Suprapubic skin (tissue), 4 donors: ENCODE data around the gene HIBADH. TPM values are rescaled to one million over a fixed set of nuclear protein-coding genes. Genes with fewer than 3 reads are reported as not detected.

Experiments used
- DNase-seq, 2 donors: peaks; one replicate each; pipeline ENCODE4 v3.0.0-alpha.2; 2019; ENCODE audit warnings: low spot score in 2 of 2
- H3K27ac ChIP-seq: fragments of 200-600 bp; sonication (generic); one replicate; pipeline ENCODE4 v1.5.1; 2019
- H3K27me3 ChIP-seq: fragments of 200-600 bp; sonication (generic); one replicate; pipeline ENCODE4 v1.5.1; 2019
- H3K36me3 ChIP-seq: fragments of 200-600 bp; sonication (generic); one replicate; pipeline ENCODE4 v1.5.1; 2019
- H3K4me1 ChIP-seq: fragments of 200-600 bp; sonication (generic); one replicate; pipeline ENCODE4 v1.5.1; 2019
- H3K4me3 ChIP-seq: fragments of 200-600 bp; sonication (generic); one replicate; pipeline ENCODE4 v1.5.1; 2019; ENCODE audit warnings: mild to moderate bottlenecking
- H3K9me3 ChIP-seq: fragments of 200-600 bp; sonication (generic); one replicate; pipeline ENCODE4 v1.5.1; 2019
- CTCF ChIP-seq, 2 donors: fragments of 200-600 bp in 1 of 2; fragments of 450-650 bp in 1 of 2; sonication (generic) in 1 of 2; IDR thresholded peaks; one replicate each; pipeline ENCODE4 v1.5.1; 2016 to 2019; ENCODE audit warnings: antibody characterized with exemption in 2 of 2, mild to moderate bottlenecking in 1 of 2, moderate library complexity in 1 of 2
- EP300 ChIP-seq: sonication (generic); formaldehyde crosslinking; IDR thresholded peaks from one replicate; pipeline ENCODE4 v1.6.1; 2017; ENCODE audit warnings: antibody characterized with exemption
- POLR2A ChIP-seq, 2 donors: fragments of 450-650 bp; IDR thresholded peaks; one replicate each; pipeline ENCODE4 v1.6.1; 2017; ENCODE audit warnings: antibody characterized with exemption in 2 of 2, mild to moderate bottlenecking in 2 of 2, moderate library complexity in 2 of 2
- POLR2AphosphoS5 ChIP-seq, 3 donors: sonication (generic); formaldehyde crosslinking; IDR thresholded peaks; one replicate each; pipeline ENCODE4 v1.6.1; 2017; ENCODE audit warnings: antibody characterized with exemption in 3 of 3
- WGBS: methylation state at CpG from one replicate; pipeline ENCODE4 v1.1.5; 2018; 5-methylcytosine and 5-hydroxymethylcytosine counted together
- total RNA-seq, 4 donors: library from RNA; depleted of rRNA; stranded (reverse); fragments of >200 nt; gene quantifications; one replicate each; pipeline ENCODE4 v1.1.0, GENCODE V29; 2016

The HIBADH gene
- total RNA-seq, 4 donors from 2014 or later, result 27.9 to 35.2 (median 30.2) TPM

GRCh38 chr7:27615420-27616185 lies 47.1 kb downstream of the HIBADH start:
- H3K36me3 ChIP-seq, result peaks cover 3% of the 10 kb centered on the region
- peaks cover 8% of the 10 kb centered on the region for H3K4me1 ChIP-seq
- WGBS, result 88% methylated on average over 7 of the region's 7 CpGs
- no peak overlapping the region for H3K27ac ChIP-seq
- H3K9me3 ChIP-seq, result peaks cover 16% of the 10 kb centered on the region
- no peak for DNase-seq
- H3K4me3 ChIP-seq, result no peak overlapping the region
- no peaks in the 10 kb centered on the region for H3K27me3 ChIP-seq
- TF ChIP-seq POLR2AphosphoS5 (IDR thresholded peaks at IDR 0.05) (no peak), EP300 (no peak), POLR2A (IDR thresholded peaks at IDR 0.05) (no peak), CTCF (IDR thresholded peaks at IDR 0.05) (no peak)

GRCh38 chr7:27614095-27614494 lies 48.6 kb downstream of the HIBADH start:
- no peak for TF ChIP-seq POLR2AphosphoS5 (IDR thresholded peaks at IDR 0.05)
- TF ChIP-seq EP300, result no peak
- TF ChIP-seq POLR2A (IDR thresholded peaks at IDR 0.05), result no peak
- TF ChIP-seq CTCF (IDR thresholded peaks at IDR 0.05), result no peak
- peaks cover 3% of the 10 kb centered on the region for H3K9me3 ChIP-seq
- no peak overlapping the region for H3K27ac ChIP-seq
- no peak overlapping the region for H3K4me3 ChIP-seq
- peaks cover 3% of the 10 kb centered on the region for H3K36me3 ChIP-seq
- no peak for DNase-seq
- WGBS, result 94% methylated on average over 2 of the region's 2 CpGs
- H3K4me1 ChIP-seq, result peaks cover 8% of the 10 kb centered on the region
- H3K27me3 ChIP-seq, result no peaks in the 10 kb centered on the region

- Histone ChIP-seq H3K27me3 (no peaks in the 10 kb centered on the region), H3K36me3 (no peaks in the 10 kb centered on the region), H3K27ac (no peak overlapping the region), H3K9me3 (no peaks in the 10 kb centered on the region), H3K4me3 (no peak overlapping the region), H3K4me1 (peaks cover 8% of the 10 kb centered on the region)
- no peak for DNase-seq
- 36% methylated on average over 3 of the region's 3 CpGs for WGBS
- TF ChIP-seq EP300, result no peak
- no peak for TF ChIP-seq POLR2A (IDR thresholded peaks at IDR 0.05)
Observed at GRCh38 chr7:27611059-27611458, 51.6 kb downstream of the HIBADH start.

GRCh38 chr7:27608776-27609495 lies 53.7 kb downstream of the HIBADH start:
- Histone ChIP-seq H3K9me3 (no peaks in the 10 kb centered on the region), H3K36me3 (no peaks in the 10 kb centered on the region)

GRCh38 chr7:27607210-27607606 lies 55.5 kb downstream of the HIBADH start:
- TF ChIP-seq EP300 (no peak), POLR2AphosphoS5 (IDR thresholded peaks at IDR 0.05) (no peak), CTCF (IDR thresholded peaks at IDR 0.05) (no peak), POLR2A (IDR thresholded peaks at IDR 0.05) (no peak)
- Histone ChIP-seq H3K4me1 (peaks cover 8% of the 10 kb centered on the region), H3K36me3 (no peaks in the 10 kb centered on the region), H3K27me3 (no peaks in the 10 kb centered on the region), H3K4me3 (no peak overlapping the region), H3K9me3 (no peaks in the 10 kb centered on the region), H3K27ac (no peak overlapping the region)
- 94% methylated on average over 11 of the region's 11 CpGs for WGBS
- DNase-seq, result no peak

More at GRCh38 chr7:27608776-27609495, 53.7 kb downstream of the HIBADH start:
- Histone ChIP-seq H3K4me3 (no peak overlapping the region), H3K27me3 (no peaks in the 10 kb centered on the region), H3K27ac (no peak overlapping the region), H3K4me1 (peaks cover 8% of the 10 kb centered on the region)
- WGBS, result 68% methylated on average over 1 of the region's 1 CpG
- TF ChIP-seq CTCF (IDR thresholded peaks at IDR 0.05) (no peak), POLR2A (IDR thresholded peaks at IDR 0.05) (no peak), EP300 (no peak), POLR2AphosphoS5 (IDR thresholded peaks at IDR 0.05) (no peak)
- DNase-seq, result no peak
